Esophagus muscularis mucosa (tissue), 4 donors: ENCODE data around the gene WAS. TPM values are rescaled to one million over a fixed set of nuclear protein-coding genes. Genes with fewer than 3 reads are reported as not detected.

Source experiments
- DNase-seq: peaks from one replicate; pipeline ENCODE4 v3.0.0-alpha.2; 2017; ENCODE audit errors: extremely low spot score
- H3K27ac ChIP-seq, 4 donors: fragments of 200-600 bp; sonication (generic); replicated peaks in 1 of 4; 1 replicate in 3 of 4; 2 replicates in 1 of 4; pipeline ENCODE4 v1.5.1; 2016 to 2019; ENCODE audit warnings: mild to moderate bottlenecking in 1 of 4
- H3K27me3 ChIP-seq, 4 donors: fragments of 200-600 bp; sonication (generic); one replicate each; pipeline versions ENCODE4 v1.5.1 to v1.6.0; 2016 to 2019
- H3K36me3 ChIP-seq, 4 donors: fragments of 200-600 bp; sonication (generic); one replicate each; pipeline ENCODE4 v1.5.1; 2016 to 2019
- H3K4me1 ChIP-seq, 4 donors: fragments of 200-600 bp; sonication (generic); one replicate each; pipeline ENCODE4 v1.5.1; 2016 to 2019
- H3K4me3 ChIP-seq, 4 donors: fragments of 200-600 bp; sonication (generic); 1 replicate in 2 of 4; 2 replicates in 2 of 4; pipeline ENCODE4 v1.5.1; 2016 to 2019; ENCODE audit warnings: mild to moderate bottlenecking in 4 of 4, moderate library complexity in 1 of 4
- H3K9me3 ChIP-seq, 4 donors: fragments of 200-600 bp; sonication (generic); 1 replicate in 3 of 4; 2 replicates in 1 of 4; pipeline ENCODE4 v1.5.1; 2016 to 2019
- EP300 ChIP-seq: sonication (generic); formaldehyde crosslinking; IDR thresholded peaks from one replicate; pipeline ENCODE4 v1.6.1; 2017; ENCODE audit warnings: antibody characterized with exemption
- POLR2A ChIP-seq: fragments of 450-650 bp; IDR thresholded peaks from one replicate; pipeline ENCODE4 v1.6.1; 2017; ENCODE audit warnings: antibody characterized with exemption, moderate library complexity, mild to moderate bottlenecking, low read depth
- POLR2AphosphoS5 ChIP-seq, 2 donors: sonication (generic); formaldehyde crosslinking; IDR thresholded peaks; one replicate each; pipeline ENCODE4 v1.6.1; 2017; ENCODE audit warnings: antibody characterized with exemption in 2 of 2
- WGBS: methylation state at CpG from one replicate; pipeline ENCODE4 v1.1.5; 2018; 5-methylcytosine and 5-hydroxymethylcytosine counted together
- intact Hi-C: fragments of 100-400 bp; cut with DNase I; formaldehyde crosslinking; loops from one replicate; pipeline ENCODE4 v1.15.1; 2023
- total RNA-seq, 4 donors: library from RNA; depleted of rRNA; stranded (reverse); fragments of >200 nt; gene quantifications; one replicate each; pipeline versions ENCODE4 v1.1.0 to v1.2.1, GENCODE V29; 2016
- TF ChIP-seq, protein P1 (sequence below), 3 experiments: fragments of 200-600 bp in 2 of 3; fragments of 450-650 bp in 1 of 3; sonication (generic) in 2 of 3; IDR thresholded peaks; one replicate each; pipeline ENCODE4 v1.5.1; 2017 to 2019; ENCODE audit warnings: antibody characterized with exemption in 3 of 3, mild to moderate bottlenecking in 2 of 3, moderate library complexity in 1 of 3

WAS gene
- total RNA-seq, 4 donors from 2014 or later: 3.2 to 9.9 (median 7.5) TPM

DNA sequence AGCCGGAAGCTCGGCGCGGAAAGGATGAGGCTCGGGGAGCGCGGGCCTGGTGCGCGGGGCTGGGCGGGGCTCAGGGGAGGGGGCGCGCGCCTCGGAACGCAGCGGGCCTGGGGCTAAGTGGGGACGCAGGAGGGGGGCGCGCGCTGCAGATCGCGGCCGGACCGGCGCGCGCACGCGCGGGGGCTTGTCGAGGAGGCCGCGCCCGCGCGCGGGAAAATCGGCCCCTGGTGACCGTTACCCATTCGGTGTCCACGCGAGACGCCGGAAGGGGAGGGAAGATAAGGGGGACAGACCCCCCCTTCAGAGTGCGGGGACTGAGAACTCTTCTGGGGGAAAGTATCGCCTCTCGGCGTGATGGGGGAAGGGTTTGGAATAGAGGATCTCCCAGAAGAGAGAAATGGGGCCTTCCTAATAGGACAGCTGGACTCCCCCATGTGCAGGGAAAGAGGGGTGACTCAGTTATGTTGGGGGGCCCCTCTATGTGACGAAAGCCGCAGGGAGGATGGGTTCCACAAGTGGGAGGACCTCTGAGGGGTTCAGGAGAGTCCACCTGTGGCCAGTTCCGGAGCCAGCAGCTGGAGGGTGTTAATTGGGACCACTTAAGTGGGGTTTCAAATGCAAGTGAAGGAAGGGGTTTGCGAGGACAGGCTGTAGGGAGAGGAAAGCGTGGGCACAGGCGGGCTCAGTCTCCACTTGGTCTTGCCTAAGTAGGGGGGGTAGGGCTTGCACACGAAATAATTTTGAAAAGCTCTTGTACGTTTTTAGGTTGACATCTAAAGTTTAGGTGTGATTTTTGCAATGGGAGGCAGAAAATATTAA lies 13.5 kb downstream of the WAS start:
- intact Hi-C loops: no loop called here
- WGBS: 53% methylated on average over 38 of the region's 56 CpGs

DNA sequence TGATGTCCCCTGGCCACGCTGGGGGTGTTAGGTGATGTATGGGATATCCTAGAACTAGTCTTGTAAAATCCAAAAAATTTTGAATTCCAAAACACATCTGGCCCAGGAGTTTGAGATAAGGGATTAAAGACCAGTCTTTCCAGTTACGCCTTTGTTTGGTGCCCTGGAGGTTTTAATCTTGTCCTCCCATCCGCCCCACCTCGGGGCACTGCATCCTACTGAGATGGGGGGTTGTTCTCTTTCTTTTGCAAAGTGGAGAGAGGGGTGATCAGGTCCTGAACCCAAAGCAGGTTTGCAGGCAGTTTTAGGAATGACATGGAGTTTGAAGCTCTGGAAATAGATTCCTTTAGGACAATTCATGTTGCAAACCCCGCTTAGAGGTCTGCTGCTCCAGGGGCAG lies 14.7 kb downstream of the WAS start:
- Histone ChIP-seq H3K36me3 (peaks cover 0 to 39% (median 24%) of the 10 kb centered on the region in 4 donors), H3K9me3 (no peaks in the 10 kb centered on the region), H3K4me3 (no peak overlapping the region), H3K27ac (no peak overlapping the region), H3K4me1 (peaks cover 7 to 20% (median 16%) of the 10 kb centered on the region in 4 donors), H3K27me3 (no peaks in the 10 kb centered on the region)
- WGBS: 85% methylated on average over 5 of the region's 5 CpGs
- DNase-seq: no peak
- intact Hi-C loops: no loop called here
- TF ChIP-seq POLR2AphosphoS5 (IDR thresholded peaks at IDR 0.05): no peak
- TF ChIP-seq, protein P1, sequence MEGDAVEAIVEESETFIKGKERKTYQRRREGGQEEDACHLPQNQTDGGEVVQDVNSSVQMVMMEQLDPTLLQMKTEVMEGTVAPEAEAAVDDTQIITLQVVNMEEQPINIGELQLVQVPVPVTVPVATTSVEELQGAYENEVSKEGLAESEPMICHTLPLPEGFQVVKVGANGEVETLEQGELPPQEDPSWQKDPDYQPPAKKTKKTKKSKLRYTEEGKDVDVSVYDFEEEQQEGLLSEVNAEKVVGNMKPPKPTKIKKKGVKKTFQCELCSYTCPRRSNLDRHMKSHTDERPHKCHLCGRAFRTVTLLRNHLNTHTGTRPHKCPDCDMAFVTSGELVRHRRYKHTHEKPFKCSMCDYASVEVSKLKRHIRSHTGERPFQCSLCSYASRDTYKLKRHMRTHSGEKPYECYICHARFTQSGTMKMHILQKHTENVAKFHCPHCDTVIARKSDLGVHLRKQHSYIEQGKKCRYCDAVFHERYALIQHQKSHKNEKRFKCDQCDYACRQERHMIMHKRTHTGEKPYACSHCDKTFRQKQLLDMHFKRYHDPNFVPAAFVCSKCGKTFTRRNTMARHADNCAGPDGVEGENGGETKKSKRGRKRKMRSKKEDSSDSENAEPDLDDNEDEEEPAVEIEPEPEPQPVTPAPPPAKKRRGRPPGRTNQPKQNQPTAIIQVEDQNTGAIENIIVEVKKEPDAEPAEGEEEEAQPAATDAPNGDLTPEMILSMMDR (IDR thresholded peaks at IDR 0.05): no peak
- no peak for TF ChIP-seq EP300

More for the DNA sequence above, 13.5 kb downstream of the WAS start:
- H3K36me3 ChIP-seq: peaks cover 0 to 28% (median 21%) of the 10 kb centered on the region in 4 donors
- TF ChIP-seq POLR2A (no peak), EP300 (no peak), POLR2AphosphoS5 (IDR thresholded peaks at IDR 0.05) (no peak)
- TF ChIP-seq, protein P1 (IDR thresholded peaks at IDR 0.05): no peak
- peaks cover 7 to 20% (median 16%) of the 10 kb centered on the region in 4 donors for H3K4me1 ChIP-seq
- H3K4me3 ChIP-seq: peak overlapping the region; percentile 65 to 73 (median 70)
- DNase-seq: no peak
- H3K9me3 ChIP-seq: no peaks in the 10 kb centered on the region
- H3K27me3 ChIP-seq: peaks cover 0 to 5% (median 0%) of the 10 kb centered on the region in 4 donors
- peak overlapping the region; percentile 87 to 92 (median 89) for H3K27ac ChIP-seq

DNA sequence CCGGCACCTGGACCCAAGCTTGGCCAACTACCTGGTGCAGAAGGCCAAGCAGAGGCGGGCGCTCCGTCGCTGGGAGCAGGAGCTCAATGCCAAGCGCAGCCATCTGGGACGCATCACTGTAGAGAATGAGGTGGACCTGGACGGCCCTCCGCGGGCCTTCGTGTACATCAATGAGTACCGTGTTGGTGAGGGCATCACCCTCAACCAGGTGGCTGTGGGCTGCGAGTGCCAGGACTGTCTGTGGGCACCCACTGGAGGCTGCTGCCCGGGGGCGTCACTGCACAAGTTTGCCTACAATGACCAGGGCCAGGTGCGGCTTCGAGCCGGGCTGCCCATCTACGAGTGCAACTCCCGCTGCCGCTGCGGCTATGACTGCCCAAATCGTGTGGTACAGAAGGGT lies 16.6 kb downstream of the WAS start:
- H3K4me3 ChIP-seq: no peak overlapping the region
- intact Hi-C loops: loop anchor here (10.0 kb wide), 1 partner anchor 45 kb away; no protein-coding TSS in a partner anchor
- DNase-seq: no peak
- no peaks in the 10 kb centered on the region for H3K9me3 ChIP-seq
- H3K36me3 ChIP-seq: peaks cover 0 to 39% (median 24%) of the 10 kb centered on the region in 4 donors
- WGBS: 91% methylated on average over 17 of the region's 23 CpGs
- H3K4me1 ChIP-seq: peaks cover 7 to 16% (median 14%) of the 10 kb centered on the region in 4 donors
- no peak overlapping the region for H3K27ac ChIP-seq
- no peaks in the 10 kb centered on the region for H3K27me3 ChIP-seq
- TF ChIP-seq POLR2A: no peak
- TF ChIP-seq EP300: no peak
- TF ChIP-seq POLR2AphosphoS5 (IDR thresholded peaks at IDR 0.05): no peak
- TF ChIP-seq, protein P1 (IDR thresholded peaks at IDR 0.05): no peak

DNA sequence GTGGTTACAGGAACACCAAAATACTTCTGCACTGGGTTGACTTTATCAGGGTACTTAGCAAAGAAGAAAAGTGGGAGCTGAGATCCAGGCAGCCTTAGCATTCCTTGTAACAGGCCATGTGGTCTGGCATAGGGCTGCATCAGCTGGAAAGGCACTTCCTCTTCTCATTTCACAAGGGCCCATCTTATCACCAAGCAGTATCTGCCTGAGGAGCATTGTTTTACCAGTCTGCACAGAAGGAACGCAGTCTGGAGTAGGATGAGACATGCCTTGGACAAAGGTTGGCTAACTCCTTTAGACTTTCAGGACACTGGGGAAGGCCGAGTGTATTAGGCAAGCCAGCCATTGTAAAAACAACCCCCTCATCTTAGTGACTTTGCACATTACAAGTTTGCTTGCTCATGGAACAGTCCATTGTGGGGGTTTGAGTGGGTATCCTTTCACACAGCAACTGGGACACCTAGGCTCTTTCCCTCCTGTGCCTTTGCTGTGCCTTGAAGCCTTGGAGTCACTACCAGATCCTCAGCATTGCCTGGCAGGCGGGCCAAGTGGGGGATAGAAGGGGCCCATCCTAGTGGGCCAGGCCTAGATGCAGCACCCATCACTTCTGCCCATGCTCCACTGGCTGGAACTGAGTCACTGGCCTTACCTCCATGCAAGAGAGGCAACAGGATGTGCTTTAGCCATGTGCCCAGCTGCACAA lies 17.5 kb downstream of the WAS start:
- H3K4me1 ChIP-seq: peaks cover 5 to 8% (median 6%) of the 10 kb centered on the region in 4 donors
- no peaks in the 10 kb centered on the region for H3K27me3 ChIP-seq
- H3K27ac ChIP-seq: no peak overlapping the region
- intact Hi-C loops: loop anchor here (10.0 kb wide), 1 partner anchor 46 kb away; no protein-coding TSS in a partner anchor
- H3K36me3 ChIP-seq: peaks cover 0 to 45% (median 24%) of the 10 kb centered on the region in 4 donors
- 83% methylated on average over 2 of the region's 3 CpGs for WGBS
- no peak for DNase-seq
- no peaks in the 10 kb centered on the region for H3K9me3 ChIP-seq
- TF ChIP-seq POLR2A: no peak
- TF ChIP-seq POLR2AphosphoS5 (IDR thresholded peaks at IDR 0.05): no peak
- TF ChIP-seq, protein P1 (IDR thresholded peaks at IDR 0.05): no peak
- no peak for TF ChIP-seq EP300
- H3K4me3 ChIP-seq: no peak overlapping the region
